ENCODE measurements around the gene MCC. TPM values are rescaled to one million over a fixed set of nuclear protein-coding genes. Genes with fewer than 3 reads are reported as not detected.

MCC gene
- total RNA-seq, 1 experiment from 2014 or later, result 0.41 TPM

- TF ChIP-seq POLR2AphosphoS5 (IDR thresholded peaks at IDR 0.05; ENCODE audit: low read depth, low read length) (no peak), TCF7L2 (IDR thresholded peaks at IDR 0.05; ENCODE audit: low read depth, low read length) (no peak), CTCF (IDR thresholded peaks at IDR 0.05) (no peak), REST (IDR thresholded peaks at IDR 0.05; ENCODE audit: insufficient read depth in 1 of 2, low read depth in 2 of 2, low read length in 1 of 2) (no peak), SIN3A (IDR thresholded peaks at IDR 0.05; ENCODE audit: borderline replicate concordance, insufficient read depth, low read depth, low read length) (no peak)
- ATAC-seq (no peak), DNase-seq (ENCODE audit: low read depth, low spot score) (no peak)
- intact Hi-C loops (cut with micrococcal nuclease; ENCODE audit: unreplicated experiment), result no loop called here
- no peaks in the 10 kb centered on the region for H3K36me3 ChIP-seq (ENCODE audit: control insufficient read depth, insufficient read depth, low read length)
- H3K27ac ChIP-seq (ENCODE audit: low read length), result no peak overlapping the region
- no peak overlapping the region for H3K4me3 ChIP-seq (ENCODE audit: low read depth in 2 of 2, low read length in 2 of 2)
- CTCF ChIA-PET, result no interaction called here
- in situ Hi-C loops (cut with HindIII; ENCODE audit: low pct_unique_long_range_greater_than_20kb, low sequenced_read_pairs), result no loop called here
- H3K9me3 ChIP-seq (ENCODE audit: control insufficient read depth, insufficient read depth, low read depth, low read length), result no peaks in the 10 kb centered on the region
- no peaks in the 10 kb centered on the region for H3K4me1 ChIP-seq (ENCODE audit: control insufficient read depth, insufficient read depth, low read length)
- POLR2A ChIA-PET, result no interaction called here
- H3K27me3 ChIP-seq (ENCODE audit: control insufficient read depth, insufficient read depth, low read length), result peaks cover 5% of the 10 kb centered on the region; the same call in 1 of the 2 replicates
- BruUV-seq (replicated peaks), result no TSS peak
Observed at GRCh38 chr5:113085880-113086409, 402.3 kb downstream of the MCC start.

GRCh38 chr5:113085084-113085414 lies 403.2 kb downstream of the MCC start:
- Histone ChIP-seq H3K4me1 (ENCODE audit: control insufficient read depth, insufficient read depth, low read length) (no peaks in the 10 kb centered on the region), H3K4me3 (ENCODE audit: low read depth in 2 of 2, low read length in 2 of 2) (no peak overlapping the region), H3K9me3 (ENCODE audit: control insufficient read depth, insufficient read depth, low read depth, low read length) (no peaks in the 10 kb centered on the region), H3K27ac (ENCODE audit: low read length) (no peak overlapping the region), H3K27me3 (ENCODE audit: control insufficient read depth, insufficient read depth, low read length) (peaks cover 5% of the 10 kb centered on the region; the same call in 1 of the 2 replicates), H3K36me3 (ENCODE audit: control insufficient read depth, insufficient read depth, low read length) (no peaks in the 10 kb centered on the region)
- TF ChIP-seq TCF7L2 (IDR thresholded peaks at IDR 0.05; ENCODE audit: low read depth, low read length), result no peak
- TF ChIP-seq SIN3A (IDR thresholded peaks at IDR 0.05; ENCODE audit: borderline replicate concordance, insufficient read depth, low read depth, low read length), result no peak
- no peak for TF ChIP-seq REST (IDR thresholded peaks at IDR 0.05; ENCODE audit: insufficient read depth in 1 of 2, low read depth in 2 of 2, low read length in 1 of 2)
- no peak for TF ChIP-seq POLR2AphosphoS5 (IDR thresholded peaks at IDR 0.05; ENCODE audit: low read depth, low read length)
- no peak for TF ChIP-seq CTCF (IDR thresholded peaks at IDR 0.05)
- in situ Hi-C loops (cut with HindIII; ENCODE audit: low pct_unique_long_range_greater_than_20kb, low sequenced_read_pairs) (no loop called here), intact Hi-C loops (cut with micrococcal nuclease; ENCODE audit: unreplicated experiment) (no loop called here)
- DNase-seq (ENCODE audit: low read depth, low spot score), result no peak
- BruUV-seq (replicated peaks), result no TSS peak
- ChIA-PET CTCF (no interaction called here), POLR2A (no interaction called here)
- no peak for ATAC-seq

Measured in Panc1 (cell line).